Measurements from ENCODE around the gene KIF3A. TPM values are rescaled to one million over a fixed set of nuclear protein-coding genes. Genes with fewer than 3 reads are reported as not detected.

Gene KIF3A
- total and polyA plus RNA-seq, 3 donors from 2014 or later: 23.2 to 38.6 (median 30.8) TPM

- Histone ChIP-seq H3K27me3 (no peaks in the 10 kb centered on the region), H3K36me3 (ENCODE audit: low read depth, missing control alignments) (no peaks in the 10 kb centered on the region), H3K4me3 (no peak overlapping the region), H3K27ac (no peak overlapping the region), H3K9me3 (no peaks in the 10 kb centered on the region), H3K4me1 (no peaks in the 10 kb centered on the region)
- peak; percentile 65 for DNase-seq
- TF ChIP-seq POLR2A (IDR thresholded peaks at IDR 0.05) (no peak), CTCF (IDR thresholded peaks at IDR 0.05) (no peak)
- intact Hi-C loops (cut with DNase I; ENCODE audit: low total_unique reads): no loop called here
- WGBS, 2 donors: 65 to 66% methylated on average over 7 of the region's 7 CpGs
Observed at GRCh38 chr5:132677191-132677590, 60.2 kb downstream of the KIF3A start.

GRCh38 chr5:132675936-132676689 is 61.2 kb downstream of the KIF3A start:
- whole genome bisulfite sequencing, 2 donors: 87 to 95% methylated on average over 11 of the region's 11 CpGs
- H3K9me3 ChIP-seq: no peaks in the 10 kb centered on the region
- no peaks in the 10 kb centered on the region for H3K27me3 ChIP-seq
- no peak overlapping the region for H3K27ac ChIP-seq
- no peak for DNase-seq
- TF ChIP-seq POLR2A (IDR thresholded peaks at IDR 0.05): no peak
- no peak for TF ChIP-seq CTCF (IDR thresholded peaks at IDR 0.05)
- no peak overlapping the region for H3K4me3 ChIP-seq
- H3K4me1 ChIP-seq: no peaks in the 10 kb centered on the region
- intact Hi-C loops (cut with DNase I; ENCODE audit: low total_unique reads): no loop called here
- no peaks in the 10 kb centered on the region for H3K36me3 ChIP-seq (ENCODE audit: low read depth, missing control alignments)

GRCh38 chr5:132674671-132675506 is 62.5 kb downstream of the KIF3A start:
- no peak for DNase-seq
- TF ChIP-seq POLR2A (IDR thresholded peaks at IDR 0.05) (no peak), CTCF (IDR thresholded peaks at IDR 0.05) (no peak)
- no peaks in the 10 kb centered on the region for H3K4me1 ChIP-seq
- 80 to 88% methylated on average over 13 of the region's 13 CpGs for WGBS, 2 donors
- no peaks in the 10 kb centered on the region for H3K9me3 ChIP-seq
- H3K4me3 ChIP-seq: no peak overlapping the region
- intact Hi-C loops (cut with DNase I; ENCODE audit: low total_unique reads): no loop called here
- H3K27ac ChIP-seq: no peak overlapping the region
- H3K36me3 ChIP-seq (ENCODE audit: low read depth, missing control alignments): no peaks in the 10 kb centered on the region
- no peaks in the 10 kb centered on the region for H3K27me3 ChIP-seq

- intact Hi-C loops (cut with DNase I; ENCODE audit: low total_unique reads): no loop called here
- no peaks in the 10 kb centered on the region for H3K27me3 ChIP-seq
- H3K27ac ChIP-seq: no peak within 1 kb of the TSS
- TF ChIP-seq POLR2A (IDR thresholded peaks at IDR 0.05) (no peak), CTCF (IDR thresholded peaks at IDR 0.05) (no peak)
- H3K4me3 ChIP-seq: no peak within 1 kb of the TSS
- WGBS, 2 donors: 81% methylated on average over 14 of the region's 14 CpGs
- no peak for DNase-seq
- no peaks in the 10 kb centered on the region for H3K36me3 ChIP-seq (ENCODE audit: low read depth, missing control alignments)
- H3K4me1 ChIP-seq: no peaks in the 10 kb centered on the region
- no peaks in the 10 kb centered on the region for H3K9me3 ChIP-seq
Observed at GRCh38 chr5:132673939-132674630, 63.3 kb downstream of the KIF3A start, which contains the start of gene IL4. Gene IL4, plus strand, starts transcription at chr5:132673989. Its CDS starts 62 bp downstream, at chr5:132674051.

Data from testis (tissue), 3 donors.